NCI-H128 (cell line): Measurements from ENCODE around the gene CNTNAP5.

Experiments used
- DNase-seq: peaks from one replicate; lab custom pipeline; 2025; ENCODE audit not compliant: unreplicated experiment; lab: John Stamatoyannopoulos, UW

The CNTNAP5 gene

DNA sequence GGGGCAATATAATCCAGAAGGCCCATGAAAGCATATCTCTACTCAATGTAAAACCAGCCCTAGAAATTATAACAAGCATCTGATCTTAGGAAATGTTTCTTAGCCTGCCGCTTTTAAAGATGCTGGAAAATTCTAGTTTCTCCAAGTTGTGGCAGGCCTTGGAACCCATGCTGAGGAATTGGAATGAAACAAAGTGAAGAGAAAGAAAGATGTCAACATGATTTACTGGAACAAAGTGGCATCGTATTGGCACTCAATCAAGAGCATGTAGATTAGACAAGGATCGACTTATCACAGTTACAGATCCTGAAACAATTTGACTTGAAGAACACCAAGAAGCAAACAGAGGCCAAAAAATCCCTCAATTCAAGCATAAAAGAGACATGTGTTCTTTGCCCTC lies 28.7 kb downstream of the CNTNAP5 start:
- DNase-seq = no peak

DNA sequence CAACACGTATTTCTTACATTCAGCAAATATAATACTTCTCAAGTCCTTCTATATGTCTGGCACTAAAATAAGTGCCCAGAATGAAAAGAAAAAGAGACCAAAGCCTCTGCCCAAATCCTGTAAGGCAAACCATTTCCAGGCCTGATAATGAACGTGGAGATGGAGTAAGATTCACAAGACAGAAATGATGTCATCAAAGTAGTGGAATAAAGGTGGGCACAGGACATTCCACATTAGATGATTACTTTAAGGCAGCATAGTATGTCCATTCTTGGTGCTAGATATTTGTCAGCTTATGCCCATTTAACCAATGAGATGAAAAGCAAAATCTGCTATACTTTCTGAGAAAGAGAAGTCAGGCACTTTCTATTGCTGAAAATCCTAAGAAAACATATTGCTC lies 38.5 kb downstream of the CNTNAP5 start:
- DNase-seq = no peak

DNA sequence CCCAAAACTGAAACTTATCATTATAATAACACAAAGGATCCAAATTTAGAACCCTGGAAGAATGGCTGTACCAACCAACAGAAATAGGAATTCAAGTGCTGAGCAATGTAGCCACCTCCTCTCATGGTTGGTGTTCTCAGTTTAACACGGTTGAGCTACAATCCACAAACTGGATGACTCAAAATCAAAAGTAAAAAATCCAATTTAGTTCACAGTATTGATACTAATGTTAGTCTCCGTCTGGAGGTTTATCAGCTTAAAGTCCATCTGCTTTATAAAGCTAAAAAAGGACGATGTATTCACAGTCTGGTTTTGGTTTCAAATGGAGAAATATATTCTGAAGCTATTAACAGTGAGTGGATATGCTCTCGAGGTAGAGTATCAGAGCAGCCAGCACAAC lies 40.5 kb downstream of the CNTNAP5 start:
- DNase-seq = no peak

GRCh38 chr2:124066776-124067175 lies 41.7 kb downstream of the CNTNAP5 start:
- no peak for DNase-seq

DNA sequence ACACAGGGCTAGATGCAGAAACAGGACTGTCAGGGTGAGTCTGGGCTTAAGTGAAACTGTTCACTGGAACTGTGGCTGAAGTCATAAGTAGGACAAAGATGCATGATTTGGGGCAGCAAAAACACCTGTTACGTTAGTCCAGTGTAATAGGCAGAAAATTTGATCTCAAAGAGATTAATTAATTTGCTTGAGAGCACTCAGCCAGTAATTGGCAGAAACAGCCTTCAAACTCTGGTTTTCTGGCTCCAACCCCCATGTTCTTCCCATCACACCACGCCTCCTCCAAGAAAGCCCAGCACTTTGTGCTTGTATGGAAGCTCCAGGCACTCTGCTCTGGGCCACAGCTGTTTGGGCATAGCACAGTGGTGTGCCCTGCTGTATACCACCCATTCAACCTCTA lies 54.0 kb downstream of the CNTNAP5 start:
- DNase-seq = no peak

- DNase-seq = no peak
These were observed 55.4 kb downstream of the CNTNAP5 start for GRCh38 chr2:124080281-124081153.

DNA sequence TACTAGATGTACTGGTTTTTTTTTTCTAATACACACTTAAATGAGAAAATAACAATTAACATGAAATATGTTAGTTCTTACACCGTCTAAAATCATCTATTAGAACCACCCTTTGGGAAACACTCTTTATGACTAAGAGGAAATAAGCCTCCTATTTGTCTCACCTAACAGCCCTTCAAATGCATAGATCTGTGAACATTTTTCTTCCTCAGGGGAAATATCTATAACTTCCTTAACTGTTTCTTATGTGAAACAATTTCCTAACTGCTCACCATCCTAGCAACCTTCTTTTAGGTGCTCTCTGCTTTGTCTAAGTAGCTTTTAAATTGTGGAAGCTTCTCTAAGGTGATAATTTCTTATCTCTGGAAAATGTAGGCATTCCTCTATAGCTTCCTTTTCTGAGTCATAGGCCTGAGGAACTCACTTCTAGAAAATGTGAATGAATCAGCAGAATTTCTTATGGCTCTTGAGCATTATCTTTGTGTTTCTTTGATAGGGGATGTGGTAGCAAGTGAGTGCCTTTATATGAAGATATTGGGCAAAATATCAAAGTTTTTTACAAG lies 56.1 kb downstream of the CNTNAP5 start:
- no peak for DNase-seq

- no peak for DNase-seq
These were observed 63.5 kb downstream of the CNTNAP5 start for GRCh38 chr2:124088616-124089015.

- no peak for DNase-seq
These were observed 66.6 kb downstream of the CNTNAP5 start for GRCh38 chr2:124091721-124092120.

GRCh38 chr2:124092651-124093050 lies 67.6 kb downstream of the CNTNAP5 start:
- no peak for DNase-seq

GRCh38 chr2:124104914-124105313 lies 79.8 kb downstream of the CNTNAP5 start:
- DNase-seq = no peak

DNA sequence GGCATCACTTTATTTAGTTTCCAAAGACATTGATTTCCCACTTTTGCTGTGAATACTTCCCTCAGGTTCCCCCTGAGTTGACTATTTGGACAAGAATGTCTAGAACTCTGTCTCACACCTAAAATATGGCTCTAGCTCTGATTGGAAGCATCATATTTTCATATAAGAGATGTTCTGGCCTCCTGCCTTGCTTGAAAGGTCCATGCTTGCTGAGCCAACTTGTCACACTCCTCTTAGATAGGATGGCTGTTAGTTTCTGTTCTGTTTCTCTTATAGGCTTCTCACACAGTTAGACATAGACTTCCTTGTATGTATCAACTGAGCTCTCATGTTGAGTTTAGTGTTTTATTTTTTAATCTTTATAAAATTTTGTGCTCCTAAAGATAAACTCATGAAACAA lies 87.1 kb downstream of the CNTNAP5 start:
- no peak for DNase-seq

GRCh38 chr2:124112966-124113365 lies 87.9 kb downstream of the CNTNAP5 start:
- no peak for DNase-seq

- DNase-seq = no peak
These were observed 95.2 kb downstream of the CNTNAP5 start for GRCh38 chr2:124120246-124120645.

GRCh38 chr2:124121106-124121505 lies 96.0 kb downstream of the CNTNAP5 start:
- no peak for DNase-seq

DNA sequence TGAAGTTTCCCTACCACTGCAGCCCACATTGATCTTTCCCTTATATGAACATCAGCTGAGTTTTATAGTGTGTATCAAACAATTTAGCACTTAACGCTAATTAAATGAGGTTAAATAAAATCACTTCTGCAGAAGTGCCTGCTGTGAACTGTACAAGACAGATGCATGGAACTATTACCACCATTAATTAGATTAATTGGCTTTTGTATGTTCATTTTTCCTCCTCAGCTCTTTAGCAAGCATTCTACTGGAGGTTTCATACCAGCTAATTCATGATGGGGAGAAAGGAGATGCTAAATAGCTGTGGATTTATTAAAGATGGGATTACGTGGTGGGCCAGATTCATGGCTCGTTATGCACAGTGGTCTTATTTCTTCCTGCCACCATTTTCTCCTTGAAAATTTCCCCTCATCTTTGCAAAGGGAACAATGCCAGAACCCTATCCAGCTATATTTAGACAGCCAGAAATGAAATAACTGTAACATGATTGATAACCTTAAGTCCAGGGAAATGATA lies 96.7 kb downstream of the CNTNAP5 start:
- DNase-seq = no peak

GRCh38 chr2:124122340-124122739 lies 97.3 kb downstream of the CNTNAP5 start:
- no peak for DNase-seq

DNA sequence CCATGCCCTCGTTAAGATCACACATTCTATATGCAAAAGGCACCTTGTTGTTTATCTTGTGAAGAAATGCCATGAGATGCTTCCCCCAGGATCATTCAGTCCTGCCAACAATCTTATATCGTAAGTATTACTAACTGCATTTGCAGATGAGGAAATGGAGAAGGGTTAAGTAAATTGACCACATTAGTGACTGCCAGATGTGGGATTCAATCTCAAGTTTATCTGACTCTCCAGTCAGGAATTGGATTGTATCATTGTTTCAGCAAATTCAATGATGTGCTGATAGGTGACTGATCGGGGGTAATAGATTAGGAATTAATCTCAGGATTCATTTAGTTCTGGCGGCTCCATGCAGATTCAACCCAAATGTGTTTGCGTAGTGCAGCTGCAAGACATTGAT lies 106.2 kb downstream of the CNTNAP5 start:
- no peak for DNase-seq

DNA sequence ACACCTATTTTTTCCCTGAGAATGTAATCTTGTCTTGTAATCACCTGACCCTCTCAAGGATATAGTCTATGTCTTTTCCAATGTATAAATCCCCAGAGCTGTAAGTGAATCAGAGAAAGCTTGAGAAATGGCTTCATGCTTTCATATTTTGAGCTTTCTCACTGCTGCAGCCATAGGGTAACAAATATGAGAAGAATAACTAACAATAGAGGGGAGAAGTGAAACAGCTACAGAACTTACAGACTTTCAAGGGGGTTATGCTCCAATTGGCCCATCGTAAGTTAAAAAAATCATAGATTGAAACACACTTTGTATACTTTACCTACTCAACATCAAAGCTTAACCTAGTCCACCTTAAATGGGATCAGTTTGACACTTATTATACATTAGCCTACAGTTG lies 111.0 kb downstream of the CNTNAP5 start:
- DNase-seq = no peak

DNA sequence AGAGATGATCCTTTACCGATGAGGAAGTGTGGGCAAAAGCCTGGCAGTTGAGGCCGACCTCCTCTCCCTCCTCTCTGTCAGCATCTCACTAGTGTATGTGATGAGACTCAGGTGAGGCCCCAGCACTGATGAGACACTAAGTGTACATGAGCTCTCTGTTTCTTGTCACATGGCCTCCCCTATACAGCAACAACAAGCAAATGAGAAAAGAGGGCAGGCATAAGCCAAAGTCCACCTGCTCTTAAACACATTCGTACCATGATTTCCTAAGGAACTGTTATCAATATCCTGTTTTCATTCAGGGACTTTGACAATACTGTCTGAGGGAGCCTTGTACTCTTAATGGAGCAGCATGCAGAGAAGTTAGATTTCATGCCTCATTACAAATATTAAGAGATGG lies 113.0 kb downstream of the CNTNAP5 start:
- DNase-seq = no peak

- no peak for DNase-seq
These were observed 120.9 kb downstream of the CNTNAP5 start for GRCh38 chr2:124145982-124146381.

GRCh38 chr2:124147552-124147951 lies 122.5 kb downstream of the CNTNAP5 start:
- DNase-seq = no peak

DNA sequence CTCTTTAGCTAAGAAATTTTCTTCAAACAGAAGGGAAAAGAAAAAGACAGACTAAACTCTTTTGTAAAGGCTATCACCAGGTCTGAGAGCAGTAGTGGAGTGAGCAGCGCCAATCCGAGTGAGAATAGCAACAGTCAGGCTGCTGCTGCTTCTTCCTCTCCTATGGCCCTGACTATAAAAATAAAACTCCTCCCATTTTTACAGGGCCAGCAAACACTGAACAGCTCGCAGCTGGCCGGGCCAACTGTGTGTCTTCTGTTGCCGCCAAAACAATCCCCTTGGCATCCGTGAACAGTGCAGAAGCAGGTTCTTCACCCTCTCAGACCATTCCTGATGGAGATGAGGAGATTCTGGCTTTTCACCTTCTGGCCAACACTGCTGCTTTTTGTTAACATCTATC lies 124.5 kb downstream of the CNTNAP5 start:
- no peak for DNase-seq
